Ishikawa (cell line): Measurements from ENCODE around the gene TNFSF15.

Source experiments
- CEBPB ChIP-seq: IDR thresholded peaks from 2 replicates; pipeline ENCODE4 v1.6.1; 2012
- CREB1 ChIP-seq: IDR thresholded peaks from 2 replicates; pipeline ENCODE4 v1.6.1; 2012; ENCODE audit warnings: low read depth
- EGR1 ChIP-seq: IDR thresholded peaks from 2 replicates; pipeline ENCODE4 v1.6.1; 2012
- EP300 ChIP-seq: IDR thresholded peaks from 2 replicates; pipeline ENCODE4 v1.6.1; 2012; ENCODE audit warnings: borderline replicate concordance
- FOXM1 ChIP-seq: IDR thresholded peaks from 2 replicates; pipeline ENCODE4 v1.6.1; 2012; ENCODE audit warnings: low read depth, borderline replicate concordance
- MAX ChIP-seq: IDR thresholded peaks from 2 replicates; pipeline ENCODE4 v1.6.1; 2012
- NFIC ChIP-seq: IDR thresholded peaks from 2 replicates; pipeline ENCODE4 v1.6.1; 2012
- RAD21 ChIP-seq: IDR thresholded peaks from 2 replicates; pipeline ENCODE4 v1.6.1; 2012; ENCODE audit warnings: low read depth
- REST ChIP-seq: IDR thresholded peaks from 2 replicates; pipeline ENCODE4 v1.6.1; 2012; ENCODE audit warnings: low read depth, mild to moderate bottlenecking
- TAF1 ChIP-seq: IDR thresholded peaks from 2 replicates; pipeline ENCODE4 v1.6.1; 2012; ENCODE audit warnings: low read depth, mild to moderate bottlenecking
- TCF12 ChIP-seq: IDR thresholded peaks from 2 replicates; pipeline ENCODE4 v1.6.1; 2012; ENCODE audit warnings: low read depth
- TEAD4 ChIP-seq: IDR thresholded peaks from 2 replicates; pipeline ENCODE4 v1.6.1; 2012
- USF1 ChIP-seq: IDR thresholded peaks from 2 replicates; pipeline ENCODE4 v1.6.1; 2012
- YY1 ChIP-seq: IDR thresholded peaks from 2 replicates; pipeline ENCODE4 v1.6.1; 2012; ENCODE audit warnings: low read depth
- ZBTB7A ChIP-seq: IDR thresholded peaks from 2 replicates; pipeline ENCODE4 v1.6.1; 2012; ENCODE audit warnings: low read depth

Gene TNFSF15

GRCh38 chr9:114829574-114830440, 24.0 kb upstream of the TNFSF15 start:
- TF ChIP-seq TCF12 (no peak), MAX (no peak), RAD21 (no peak), NFIC (no peak), EP300 (no peak), TEAD4 (no peak), TAF1 (no peak), FOXM1 (no peak), CREB1 (no peak), ZBTB7A (no peak), USF1 (no peak), EGR1 (no peak), REST (no peak), CEBPB (no peak), YY1 (no peak)

GRCh38 chr9:114828303-114828650, 22.4 kb upstream of the TNFSF15 start:
- TF ChIP-seq TCF12 (no peak), MAX (no peak), CREB1 (no peak), RAD21 (no peak), CEBPB (no peak), EP300 (no peak), FOXM1 (no peak), REST (no peak)

- TF ChIP-seq EP300 (no peak), CEBPB (no peak), TCF12 (no peak), ZBTB7A (no peak), CREB1 (no peak), REST (no peak), EGR1 (no peak), TEAD4 (no peak), TAF1 (no peak)
Observed at GRCh38 chr9:114827641-114828302, 21.9 kb upstream of the TNFSF15 start.

- TF ChIP-seq MAX (no peak), EP300 (no peak), TAF1 (no peak), ZBTB7A (no peak), USF1 (no peak), REST (no peak), FOXM1 (no peak), RAD21 (no peak)
Observed at GRCh38 chr9:114826431-114826830, 20.6 kb upstream of the TNFSF15 start.
